ENCODE measurements around the gene ALDH6A1.
A peak's percentile ranks its signal among the peaks of the same experiment; 100 is the strongest.
"Not testable (repeated sequence)": the region's sequence is repeated elsewhere in the genome, so short reads cannot be mapped to it uniquely, and the experiment has no call there.

Gene ALDH6A1

GRCh38 chr14:74084277-74085046 is at the start of gene ALDH6A1, which contains the start of gene LIN52:
Gene ALDH6A1, minus strand, starts transcription at chr14:74084453. Its CDS starts 59 bp downstream, at chr14:74084394.
Gene LIN52, plus strand, starts transcription at chr14:74084956. Its CDS starts 19 bp downstream, at chr14:74084975.
- DNase-seq (ENCODE audit: low spot score), result peak; percentile 92

GRCh38 chr14:74127634-74128033 is 43.4 kb upstream of the ALDH6A1 start:
- no peak for DNase-seq (ENCODE audit: low spot score)

GRCh38 chr14:74126315-74127013 is 42.2 kb upstream of the ALDH6A1 start:
- no peak for DNase-seq (ENCODE audit: low spot score)

GRCh38 chr14:74125487-74125886 is 41.2 kb upstream of the ALDH6A1 start:
- not testable (repeated sequence) for DNase-seq (ENCODE audit: low spot score)

GRCh38 chr14:74111395-74112216 is 27.4 kb upstream of the ALDH6A1 start:
- DNase-seq (ENCODE audit: low spot score), result peak; percentile 28

GRCh38 chr14:74109369-74109768 is 25.1 kb upstream of the ALDH6A1 start:
- DNase-seq (ENCODE audit: low spot score), result no peak

GRCh38 chr14:74105381-74105780 is 21.1 kb upstream of the ALDH6A1 start:
- DNase-seq (ENCODE audit: low spot score), result no peak

GRCh38 chr14:74089251-74090020 is 5.2 kb upstream of the ALDH6A1 start:
- DNase-seq (ENCODE audit: low spot score), result no peak

GRCh38 chr14:74085828-74086227 is 1.6 kb upstream of the ALDH6A1 start:
- no peak for DNase-seq (ENCODE audit: low spot score)

GRCh38 chr14:74085047-74085637 is 889 bp upstream of the ALDH6A1 start:
- no peak for DNase-seq (ENCODE audit: low spot score)

- no peak for DNase-seq (ENCODE audit: low spot score)
Measured at GRCh38 chr14:74083784-74084276, 423 bp downstream of the ALDH6A1 start.

GRCh38 chr14:74083161-74083560 is 1.1 kb downstream of the ALDH6A1 start:
- no peak for DNase-seq (ENCODE audit: low spot score)

GRCh38 chr14:74081491-74081890 is 2.8 kb downstream of the ALDH6A1 start:
- no peak for DNase-seq (ENCODE audit: low spot score)

GRCh38 chr14:74080820-74081460 is 3.3 kb downstream of the ALDH6A1 start:
- no peak for DNase-seq (ENCODE audit: low spot score)

GRCh38 chr14:74077401-74077800 is 6.9 kb downstream of the ALDH6A1 start:
- no peak for DNase-seq (ENCODE audit: low spot score)

GRCh38 chr14:74065746-74066575 is 18.3 kb downstream of the ALDH6A1 start:
- no peak for DNase-seq (ENCODE audit: low spot score)

GRCh38 chr14:74064883-74065282 is 19.4 kb downstream of the ALDH6A1 start:
- DNase-seq (ENCODE audit: low spot score), result no peak

GRCh38 chr14:74064426-74064825 is 19.8 kb downstream of the ALDH6A1 start:
- DNase-seq (ENCODE audit: low spot score), result no peak

GRCh38 chr14:74062809-74063150 is 21.5 kb downstream of the ALDH6A1 start:
- no peak for DNase-seq (ENCODE audit: low spot score)
